Activated gamma-delta T cell treated with Interleukin-2 at 50 U/mL for 16 hours (primary cell): Measurements from ENCODE around the gene ANKS4B.

Source experiments
- DNase-seq: peaks from one replicate; pipeline ENCODE4 v3.0.0-alpha.2; 2020

The ANKS4B gene

DNA sequence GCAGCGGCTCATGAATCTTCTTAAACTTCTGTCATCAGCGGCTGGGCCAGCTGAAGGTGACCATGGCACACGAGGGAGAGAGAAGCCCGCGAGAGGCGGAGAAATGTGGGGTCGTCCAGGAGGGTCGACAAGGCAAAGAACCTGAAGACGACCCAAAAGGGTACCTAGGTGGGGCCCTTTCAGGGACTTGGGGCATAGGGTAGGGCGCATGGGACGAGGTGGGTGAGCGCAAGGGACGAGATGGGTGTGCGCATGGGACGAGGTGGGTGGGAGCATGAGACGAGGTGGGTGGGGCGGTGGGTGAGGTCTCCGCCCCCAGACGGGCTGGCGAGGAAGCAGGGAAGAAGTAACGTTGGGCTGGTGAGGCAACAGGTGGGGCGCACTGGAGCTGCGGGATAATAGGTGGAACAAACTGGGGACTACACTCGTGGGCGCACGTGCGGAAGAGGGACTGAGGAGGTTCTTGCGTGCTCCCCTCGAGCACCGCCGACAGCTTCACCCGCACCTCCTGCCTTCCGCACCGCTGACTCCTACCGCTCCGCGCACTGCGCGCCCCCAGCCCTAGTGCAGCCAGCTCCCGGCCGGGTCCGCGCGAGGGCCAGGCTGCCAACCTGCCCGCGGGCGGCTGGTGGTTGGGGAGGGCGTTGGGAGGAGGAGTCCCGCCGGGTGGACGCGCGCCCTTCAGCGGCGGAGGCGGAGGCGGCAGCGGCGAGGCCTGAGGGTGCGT is 67.8 kb downstream of the ANKS4B start:
- no peak for DNase-seq

- DNase-seq = no peak
Measured at GRCh38 chr16:21301895-21302291, 68.4 kb downstream of the ANKS4B start.

- no peak for DNase-seq
Measured at GRCh38 chr16:21302454-21302853, 69.0 kb downstream of the ANKS4B start.

- no peak for DNase-seq
Measured at GRCh38 chr16:21302898-21303528, 69.5 kb downstream of the ANKS4B start.
